Body of pancreas (tissue), 4 donors: ENCODE data around the gene MAEA. TPM values are rescaled to one million over a fixed set of nuclear protein-coding genes. Genes with fewer than 3 reads are reported as not detected.

Experiments
- ATAC-seq: fragments of 150-250 bp; one replicate; pipeline ENCODE4 v1.9.1; 2016
- DNase-seq, 4 donors: peaks; one replicate each; pipeline ENCODE4 v3.0.0-alpha.2; 2019
- H3K27ac ChIP-seq, 4 donors: fragments of 200-600 bp; sonication (generic); 1 replicate in 3 of 4; 2 replicates in 1 of 4; pipeline versions ENCODE4 v1.5.1 to v1.6.1; 2016 to 2019; ENCODE audit warnings: mild to moderate bottlenecking in 1 of 4, mixed read lengths in 1 of 4, moderate library complexity in 1 of 4
- H3K27me3 ChIP-seq, 2 donors: fragments of 200-600 bp; sonication (generic); one replicate each; pipeline ENCODE4 v1.6.0; 2016; ENCODE audit warnings: mild to moderate bottlenecking in 1 of 2
- H3K36me3 ChIP-seq, 2 donors: fragments of 200-600 bp; sonication (generic); replicated peaks in 1 of 2; 2 replicates each; pipeline ENCODE4 v1.5.1; 2016; ENCODE audit warnings: low read depth in 2 of 2; ENCODE audit not compliant: insufficient read depth in 1 of 2
- H3K4me1 ChIP-seq: fragments of 200-600 bp; sonication (generic); one replicate; pipeline ENCODE4 v1.6.0; 2016
- H3K4me3 ChIP-seq, 2 donors: fragments of 200-600 bp; sonication (generic); 1 replicate in 1 of 2; 2 replicates in 1 of 2; pipeline ENCODE4 v1.5.1; 2016 to 2019
- H3K9me3 ChIP-seq, 3 donors: fragments of 200-600 bp; sonication (generic); 1 replicate in 2 of 3; 2 replicates in 1 of 3; pipeline ENCODE4 v1.5.1; 2016
- CTCF ChIP-seq, 7 experiments: fragments of 450-650 bp in 4 of 7; fragments of 200-600 bp in 3 of 7; sonication (generic) in 3 of 7; IDR thresholded peaks; one replicate each; pipeline ENCODE4 v1.5.1; 2016 to 2019; ENCODE audit warnings: antibody characterized with exemption in 7 of 7
- POLR2A ChIP-seq, 3 donors: fragments of 450-650 bp; IDR thresholded peaks; one replicate each; pipeline ENCODE4 v1.6.1; 2016; ENCODE audit warnings: antibody characterized with exemption in 3 of 3, mild to moderate bottlenecking in 2 of 3
- WGBS, 2 donors: methylation state at CpG; one replicate each; pipeline ENCODE4 v1.1.5; 2017; 5-methylcytosine and 5-hydroxymethylcytosine counted together
- intact Hi-C: fragments of 100-400 bp; cut with DNase I; formaldehyde crosslinking; loops from one replicate; pipeline ENCODE4 v1.15.1; 2023
- total RNA-seq, 2 donors: library from RNA; depleted of rRNA; stranded (reverse); fragments of >200 nt; gene quantifications; one replicate each; pipeline ENCODE4 v1.1.0, GENCODE V29; 2016

Gene MAEA
- total RNA-seq, 2 donors from 2014 or later = 68.7 to 88.0 TPM

- Histone ChIP-seq H3K4me3 (peak overlapping the region; percentile 73 to 86), H3K27ac (peak overlapping the region; percentile 96 to 99 (median 98)), H3K4me1 (peaks cover 66% of the 10 kb centered on the region), H3K36me3 (no peaks in the 10 kb centered on the region), H3K27me3 (no peaks in the 10 kb centered on the region), H3K9me3 (no peaks in the 10 kb centered on the region)
- ATAC-seq (no peak), DNase-seq (no peak)
- intact Hi-C loops = no loop called here
- no peak for TF ChIP-seq POLR2A (IDR thresholded peaks at IDR 0.05)
- WGBS, 2 donors = 0% methylated on average over 37 of the region's 40 CpGs; no CpG with 5 or more reads in 1 of the 2 donors
Measured at GRCh38 chr4:1247864-1248244, 41.8 kb upstream of the MAEA start.

GRCh38 chr4:1248245-1249147 is 41.2 kb upstream of the MAEA start, which contains the start of gene CTBP1:
TSS of gene CTBP1 (minus strand) at chr4:1249130. CDS start at chr4:1241331, 7,799 bp downstream.
- Histone ChIP-seq H3K4me1 (peaks cover 60% of the 10 kb centered on the region), H3K36me3 (no peaks in the 10 kb centered on the region), H3K9me3 (no peaks in the 10 kb centered on the region), H3K27me3 (no peaks in the 10 kb centered on the region), H3K4me3 (peak within 1 kb of the TSS; percentile 73 to 86), H3K27ac (peak within 1 kb of the TSS; percentile 96 to 99 (median 98))
- peak; percentile 68 for ATAC-seq
- WGBS, 2 donors = 1% methylated on average over 117 of the region's 163 CpGs; no CpG with 5 or more reads in 1 of the 2 donors
- intact Hi-C loops = no loop called here
- DNase-seq = peak; percentile 77 to 85 (median 82)
- TF ChIP-seq POLR2A (IDR thresholded peaks at IDR 0.05) = peak; percentile 48 to 71 (median 65)
- no peak for TF ChIP-seq CTCF (IDR thresholded peaks at IDR 0.05)

GRCh38 chr4:1249148-1249730 is 40.5 kb upstream of the MAEA start:
- Histone ChIP-seq H3K4me1 (peaks cover 53% of the 10 kb centered on the region), H3K36me3 (no peaks in the 10 kb centered on the region), H3K9me3 (no peaks in the 10 kb centered on the region), H3K27ac (peak overlapping the region; percentile 93 to 99 (median 98)), H3K27me3 (no peaks in the 10 kb centered on the region), H3K4me3 (peak overlapping the region; percentile 25 to 32)
- 1% methylated on average over 69 of the region's 86 CpGs; no CpG with 5 or more reads in 1 of the 2 donors for WGBS, 2 donors
- peak; percentile 86 to 91 (median 90) for DNase-seq
- TF ChIP-seq POLR2A (IDR thresholded peaks at IDR 0.05) (peak; percentile 45 to 48 (median 48)), CTCF (IDR thresholded peaks at IDR 0.05) (no peak)
- intact Hi-C loops = no loop called here
- ATAC-seq = peak; percentile 77

- H3K4me3 ChIP-seq = peak overlapping the region; percentile 25 to 32
- intact Hi-C loops = loop anchor here (5.0 kb wide), 1 partner anchor 92 kb away; no protein-coding TSS in a partner anchor
- TF ChIP-seq CTCF (IDR thresholded peaks at IDR 0.05) (no peak), POLR2A (IDR thresholded peaks at IDR 0.05) (peak in 2 of 3 donors; percentile 41 to 47)
- ATAC-seq = no peak
- H3K27ac ChIP-seq = peak overlapping the region; percentile 93 to 99 (median 98)
- WGBS, 2 donors = 21 to 29% methylated on average over 7 to 39 of the region's 39 CpGs
- H3K36me3 ChIP-seq = no peaks in the 10 kb centered on the region
- no peaks in the 10 kb centered on the region for H3K9me3 ChIP-seq
- peak; percentile 46 to 54 (median 51) for DNase-seq
- no peaks in the 10 kb centered on the region for H3K27me3 ChIP-seq
- peaks cover 46% of the 10 kb centered on the region for H3K4me1 ChIP-seq
Measured at GRCh38 chr4:1249731-1250526, 39.8 kb upstream of the MAEA start.
